C4-2B (cell line): ENCODE data around the gene LGALS7.
"Not testable (repeated sequence)": the region's sequence is repeated elsewhere in the genome, so short reads cannot be mapped to it uniquely, and the experiment has no call there.

Source experiments
- H3K27ac ChIP-seq: fragments of 450-650 bp; 2 replicates; pipeline ENCODE4 v1.5.1; 2017
- CTCF ChIP-seq: fragments of 450-650 bp; conservative IDR thresholded peaks from 2 replicates; pipeline ENCODE4 v1.5.1; 2017; ENCODE audit warnings: mild to moderate bottlenecking
- ZFX ChIP-seq: fragments of 450-650 bp; IDR thresholded peaks from 2 replicates; pipeline ENCODE4 v1.6.1; 2017

LGALS7 gene

GRCh38 chr19:38801359-38802095, 28.2 kb upstream of the LGALS7 start:
- H3K27ac ChIP-seq: no peak overlapping the region
- TF ChIP-seq CTCF (no peak), ZFX (no peak)

DNA sequence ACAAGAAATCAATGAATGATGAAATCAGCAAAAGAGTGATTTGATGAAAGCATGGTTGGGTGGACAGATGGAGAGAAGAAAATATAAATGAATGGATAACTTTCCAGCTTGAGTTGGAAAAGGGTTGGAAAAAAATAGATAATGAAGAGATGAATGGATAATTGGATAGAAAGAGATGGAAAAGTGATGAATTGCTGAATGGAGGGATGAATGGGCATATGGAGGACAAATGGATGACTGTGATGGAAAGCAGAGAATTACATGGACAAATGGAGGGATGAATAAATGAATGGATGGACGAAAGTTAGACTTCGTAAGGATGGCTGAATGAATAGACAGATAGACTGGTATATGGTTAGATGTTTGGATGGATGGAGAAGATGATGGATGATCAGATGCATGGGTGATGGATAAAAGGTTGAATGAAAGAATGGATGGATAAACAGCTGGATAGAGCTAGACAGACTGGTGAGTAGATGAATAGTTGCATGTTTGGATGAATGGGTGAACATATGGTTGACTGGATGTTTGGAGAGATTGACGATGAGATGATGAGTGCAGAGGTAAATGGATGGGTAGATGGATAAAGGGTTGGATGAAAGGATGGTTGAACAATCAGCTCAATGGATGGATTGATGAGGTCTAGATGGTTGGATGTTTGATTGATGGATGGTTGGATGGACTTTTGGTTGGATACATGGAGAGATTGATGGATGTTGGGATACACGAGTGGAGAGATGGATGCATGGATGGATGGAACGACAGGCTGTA, 27.4 kb upstream of the LGALS7 start:
- TF ChIP-seq CTCF: no peak
- no peak for TF ChIP-seq ZFX

GRCh38 chr19:38799104-38799503, 25.8 kb upstream of the LGALS7 start:
- no peak overlapping the region for H3K27ac ChIP-seq
- TF ChIP-seq CTCF (no peak), ZFX (no peak)

More for the DNA sequence above, 27.4 kb upstream of the LGALS7 start:
- no peak overlapping the region for H3K27ac ChIP-seq

DNA sequence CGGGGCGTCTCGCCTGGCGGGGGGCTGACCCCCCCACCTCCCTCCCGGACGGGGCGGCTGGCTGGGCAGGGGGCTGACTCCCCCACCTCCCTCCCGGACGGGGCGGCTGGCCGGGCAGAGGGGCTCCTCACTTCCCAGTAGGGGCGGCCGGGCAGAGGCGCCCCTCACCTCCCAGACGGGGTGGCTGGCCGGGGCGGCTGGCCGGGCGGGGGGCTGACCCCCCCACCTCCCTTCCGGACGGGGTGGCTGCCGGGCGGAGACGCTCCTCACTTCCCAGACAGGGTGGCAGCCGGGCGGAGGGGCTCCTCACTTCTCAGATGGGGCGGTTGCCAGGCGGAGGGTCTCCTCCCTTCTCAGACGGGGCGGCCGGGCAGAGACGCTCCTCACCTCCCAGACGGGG, 24.5 kb upstream of the LGALS7 start:
- H3K27ac ChIP-seq: not testable (repeated sequence)

DNA sequence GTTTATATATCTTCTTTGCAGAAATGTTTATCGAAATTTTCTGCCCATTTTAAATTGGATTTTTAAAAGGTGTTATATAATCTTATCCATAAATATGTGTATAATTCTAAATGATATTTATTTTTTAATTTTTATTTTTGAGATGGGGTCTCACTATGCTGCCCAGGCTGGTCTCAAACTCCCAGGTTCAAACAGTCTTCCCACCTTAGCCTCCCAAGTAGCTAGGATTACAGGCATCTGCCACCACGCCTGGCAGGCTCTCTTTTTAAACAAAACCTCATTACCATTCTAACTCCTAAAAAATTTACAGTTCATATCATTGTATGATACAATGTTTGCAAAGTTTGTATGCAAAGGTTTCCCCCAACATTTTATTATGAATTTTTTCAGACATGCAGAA, 22.8 kb upstream of the LGALS7 start:
- H3K27ac ChIP-seq: no peak overlapping the region
- TF ChIP-seq ZFX (no peak), CTCF (no peak)

- no peak overlapping the region for H3K27ac ChIP-seq
- TF ChIP-seq ZFX (no peak), CTCF (no peak)
These were observed 22.2 kb upstream of the LGALS7 start for GRCh38 chr19:38795549-38795948.

DNA sequence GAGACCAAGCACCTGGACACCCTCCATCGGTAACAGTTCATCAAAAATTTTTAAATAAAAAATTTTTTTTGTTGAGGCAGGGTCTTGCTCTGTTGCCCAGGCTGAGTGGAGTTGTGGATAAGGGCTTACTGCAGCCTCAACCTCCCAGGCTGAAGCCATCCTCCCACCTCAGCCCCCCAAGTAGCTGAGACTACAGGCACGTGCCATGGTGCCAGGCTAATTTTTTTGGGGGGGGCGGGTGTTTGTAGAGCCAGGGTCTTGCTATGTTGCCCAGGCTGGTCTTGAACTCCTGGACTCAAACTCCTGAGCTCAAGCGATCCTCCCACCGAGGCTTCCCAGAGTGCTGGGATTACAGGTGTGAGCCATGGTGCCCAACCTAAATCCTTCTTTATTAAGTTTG, 20.4 kb upstream of the LGALS7 start:
- no peak for TF ChIP-seq ZFX
- TF ChIP-seq CTCF: no peak
- H3K27ac ChIP-seq: no peak overlapping the region
